ENCODE measurements around the gene RNF169.
"Not testable (repeated sequence)": the region's sequence is repeated elsewhere in the genome, so short reads cannot be mapped to it uniquely, and the experiment has no call there.

Gene RNF169

DNA sequence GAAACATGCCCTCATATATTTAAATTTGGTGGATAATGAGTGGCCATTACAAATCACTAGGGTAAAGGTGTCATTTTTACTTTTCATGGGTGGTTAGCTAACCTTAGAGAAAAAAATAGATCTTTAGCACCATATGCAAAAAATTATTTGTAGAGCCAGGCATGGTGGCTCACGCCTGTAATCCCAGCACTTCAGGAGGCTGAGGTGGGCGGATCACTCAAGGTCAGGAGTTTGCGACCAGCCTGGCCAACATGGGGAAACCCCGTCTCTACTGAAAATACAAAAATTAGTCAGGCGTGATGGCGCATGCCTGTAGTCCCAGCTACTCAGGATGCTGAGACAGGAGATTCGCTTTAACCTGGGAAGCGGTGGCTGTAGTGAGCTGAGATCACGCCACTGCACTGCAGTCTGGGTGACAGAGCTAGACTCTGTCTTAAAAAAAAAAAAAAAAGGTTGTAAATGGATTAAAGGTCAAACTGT lies 19.6 kb downstream of the RNF169 start:
- FAIRE-seq; DNase-seq (ENCODE audit: insufficient read length, low spot score): not testable (repeated sequence)

DNA sequence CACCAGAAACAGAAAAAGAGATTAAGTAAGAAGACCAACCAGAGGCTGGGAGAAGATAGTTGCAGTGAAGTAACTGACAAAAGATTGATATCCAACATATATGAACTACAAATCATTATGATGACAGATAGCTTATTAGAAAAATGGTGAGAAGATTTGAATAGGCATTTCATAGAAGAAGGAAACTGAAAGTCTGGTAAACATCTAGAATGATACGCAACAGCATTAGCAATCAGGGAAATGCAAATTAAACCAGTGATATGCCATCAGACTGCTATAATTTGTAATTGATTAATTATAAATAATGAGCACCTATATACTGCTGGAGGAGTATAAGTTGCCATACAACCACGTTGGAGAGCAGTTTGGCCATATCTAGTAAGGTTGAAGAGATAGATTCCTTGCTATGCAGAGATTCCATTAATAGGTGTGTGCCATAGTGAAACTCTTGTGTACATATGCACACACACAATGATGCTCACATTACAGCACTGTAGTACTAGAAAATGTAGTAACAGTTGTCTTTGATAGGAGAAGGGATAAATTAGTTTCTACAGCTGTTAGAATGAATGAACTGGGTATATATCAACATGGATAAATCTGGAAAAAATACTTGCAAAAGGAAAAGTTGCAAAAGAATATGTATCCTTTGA lies 20.5 kb downstream of the RNF169 start:
- DNase-seq (ENCODE audit: insufficient read length, low spot score) (no peak), FAIRE-seq (no peak)

DNA sequence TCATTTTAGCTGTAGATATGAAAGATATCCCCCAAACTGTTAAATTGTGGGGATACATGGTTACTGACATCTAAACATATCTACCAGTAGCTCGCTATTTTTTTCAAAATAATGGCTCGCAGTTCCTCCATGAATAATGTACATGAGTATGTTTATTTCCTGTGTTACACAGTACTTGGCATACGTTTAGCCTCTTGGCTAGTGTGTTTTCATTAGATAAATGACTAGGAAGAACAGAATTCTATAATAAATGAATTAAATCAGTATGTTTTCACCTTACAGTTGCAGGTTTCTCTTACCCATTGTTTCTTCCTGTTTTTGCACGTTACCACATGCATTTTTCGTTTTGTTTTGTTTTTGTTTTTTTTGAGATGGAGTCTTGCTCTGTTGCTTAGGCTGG lies 21.8 kb downstream of the RNF169 start:
- no peak for DNase-seq (ENCODE audit: insufficient read length, low spot score)
- FAIRE-seq: no peak

DNA sequence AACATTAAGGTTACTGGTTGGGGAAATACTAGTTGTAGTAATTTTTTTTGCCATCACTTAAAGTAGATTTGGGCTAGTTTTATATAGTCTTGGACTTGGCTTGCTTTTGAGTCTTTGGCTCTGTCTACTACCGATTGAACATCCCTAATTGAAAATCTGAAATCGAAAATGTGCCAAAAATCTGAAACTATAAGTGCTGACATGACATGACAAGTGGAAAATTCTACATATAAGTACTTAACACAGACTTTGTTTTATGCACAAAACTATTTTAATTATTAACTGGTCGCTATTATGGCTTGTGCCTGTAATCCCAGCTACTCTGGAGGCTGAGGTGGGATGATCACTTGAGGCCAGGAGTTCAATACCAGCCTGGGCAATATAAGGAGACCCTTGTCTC lies 22.5 kb downstream of the RNF169 start:
- DNase-seq (ENCODE audit: insufficient read length, low spot score) (no peak), FAIRE-seq (no peak)

DNA sequence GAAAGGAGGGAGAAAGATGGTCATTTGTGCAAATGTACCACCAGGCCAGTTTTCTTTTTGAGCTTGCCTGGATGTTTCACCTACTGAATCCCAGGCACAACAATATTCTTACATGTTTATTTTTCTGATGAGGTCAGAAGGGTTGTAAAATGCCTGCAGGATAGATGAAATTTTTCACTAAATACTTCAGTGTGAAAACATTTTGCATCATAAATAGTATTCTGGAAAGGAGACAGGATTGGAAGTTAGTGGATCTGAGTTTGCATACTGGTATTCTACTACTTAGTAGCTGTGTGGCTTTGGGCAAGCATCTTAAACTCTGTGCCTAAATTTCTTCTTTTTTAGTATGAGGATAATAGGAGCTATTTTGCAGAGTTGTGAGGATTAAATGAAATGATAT lies 24.8 kb downstream of the RNF169 start:
- no peak for FAIRE-seq
- no peak for DNase-seq (ENCODE audit: insufficient read length, low spot score)

DNA sequence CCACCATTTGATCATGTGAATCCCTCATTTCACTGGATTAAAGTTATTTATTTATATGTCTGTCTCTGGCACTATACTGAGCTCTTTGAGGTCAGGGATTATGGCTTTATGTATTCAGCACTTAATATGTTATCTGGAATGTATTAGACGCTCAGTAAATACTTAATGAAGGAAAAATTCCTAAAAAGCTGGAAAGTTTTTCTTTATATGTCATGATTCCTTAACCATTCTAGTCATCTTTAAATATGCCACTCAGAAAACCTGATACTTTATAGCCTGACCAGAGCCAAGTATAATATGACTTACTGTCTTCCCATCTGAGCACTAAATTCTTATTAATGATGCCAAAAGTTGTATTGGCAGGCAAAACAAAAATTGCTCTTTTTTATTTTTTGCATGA lies 27.1 kb downstream of the RNF169 start:
- DNase-seq (ENCODE audit: insufficient read length, low spot score) (no peak), FAIRE-seq (no peak)

DNA sequence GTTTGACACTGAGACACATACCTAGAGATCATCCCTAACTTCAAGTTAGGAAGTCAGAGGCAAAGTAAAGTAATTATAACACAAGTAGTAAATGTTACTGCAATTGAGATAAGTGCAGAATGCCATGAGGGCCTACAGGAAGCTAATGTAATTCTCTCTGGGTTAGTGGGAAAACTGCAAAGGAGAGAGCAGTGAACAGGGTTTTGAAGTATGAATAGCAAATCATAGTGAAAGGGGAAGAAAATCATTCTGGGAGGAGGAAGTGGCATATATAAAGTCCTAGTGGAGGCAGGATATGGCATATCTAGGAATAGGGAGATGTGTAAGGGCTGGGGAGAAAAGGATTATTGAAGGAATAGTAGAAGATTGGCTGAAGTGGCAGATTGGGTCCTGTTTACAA lies 27.9 kb downstream of the RNF169 start:
- no peak for FAIRE-seq
- DNase-seq (ENCODE audit: insufficient read length, low spot score): no peak

DNA sequence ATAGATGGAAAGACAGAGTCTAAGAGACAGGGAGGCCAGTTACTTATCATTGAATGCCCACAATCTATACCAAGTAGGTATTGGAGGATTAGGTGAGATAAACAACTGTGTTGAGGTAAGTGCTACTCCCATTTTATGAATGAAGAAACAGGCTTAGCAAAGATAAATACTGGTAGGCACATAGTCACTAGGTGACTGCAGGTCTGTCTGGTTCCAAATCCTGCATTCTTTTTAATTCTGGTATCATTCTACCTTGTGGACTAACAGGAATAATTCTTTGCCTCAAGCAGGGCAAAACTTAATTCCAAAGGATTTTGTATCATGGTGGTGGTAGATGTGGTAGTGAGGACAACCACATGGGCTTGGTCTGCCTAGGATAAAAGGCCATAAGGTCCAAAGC lies 28.4 kb downstream of the RNF169 start:
- FAIRE-seq (no peak), DNase-seq (ENCODE audit: insufficient read length, low spot score) (no peak)

DNA sequence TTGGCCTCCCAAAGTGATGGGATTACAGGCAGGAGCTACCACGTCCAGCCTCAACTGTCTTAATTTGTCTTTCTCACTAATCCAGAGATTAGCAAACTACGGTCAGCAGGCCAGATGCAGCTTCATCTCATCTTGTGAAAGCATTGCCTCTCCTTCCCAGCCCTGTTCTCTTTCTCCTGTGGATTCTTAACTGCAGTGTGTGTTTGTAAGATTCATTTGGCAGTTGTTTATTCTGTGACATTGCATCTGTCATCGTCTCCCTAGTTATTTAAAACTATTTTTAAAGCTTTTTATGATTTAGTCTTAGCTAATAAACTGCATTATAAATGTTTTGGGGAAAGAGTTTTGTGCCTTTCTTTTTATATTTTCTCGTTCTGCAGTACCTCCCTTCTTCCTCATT lies 29.2 kb downstream of the RNF169 start:
- DNase-seq (ENCODE audit: insufficient read length, low spot score): no peak
- no peak for FAIRE-seq

DNA sequence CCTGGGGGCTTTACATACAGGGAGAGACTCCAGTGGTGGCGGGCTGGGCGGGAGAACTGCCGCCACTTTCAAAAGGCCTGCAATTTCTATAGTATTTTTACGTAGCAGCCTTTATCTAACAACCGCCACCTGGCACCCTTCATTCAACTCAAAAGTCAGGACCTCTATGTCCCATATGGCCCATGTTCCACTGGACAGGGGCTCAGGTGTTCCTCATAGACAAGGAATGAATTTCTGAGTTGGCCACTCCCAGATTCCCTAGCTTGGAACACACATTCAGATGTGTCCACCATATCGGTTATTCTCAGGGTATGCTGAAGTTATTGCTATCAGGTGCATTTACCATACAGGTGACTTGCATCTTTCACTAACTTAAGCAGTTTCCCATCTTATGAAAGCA lies 29.9 kb downstream of the RNF169 start:
- DNase-seq (ENCODE audit: insufficient read length, low spot score): no peak
- FAIRE-seq: no peak

DNA sequence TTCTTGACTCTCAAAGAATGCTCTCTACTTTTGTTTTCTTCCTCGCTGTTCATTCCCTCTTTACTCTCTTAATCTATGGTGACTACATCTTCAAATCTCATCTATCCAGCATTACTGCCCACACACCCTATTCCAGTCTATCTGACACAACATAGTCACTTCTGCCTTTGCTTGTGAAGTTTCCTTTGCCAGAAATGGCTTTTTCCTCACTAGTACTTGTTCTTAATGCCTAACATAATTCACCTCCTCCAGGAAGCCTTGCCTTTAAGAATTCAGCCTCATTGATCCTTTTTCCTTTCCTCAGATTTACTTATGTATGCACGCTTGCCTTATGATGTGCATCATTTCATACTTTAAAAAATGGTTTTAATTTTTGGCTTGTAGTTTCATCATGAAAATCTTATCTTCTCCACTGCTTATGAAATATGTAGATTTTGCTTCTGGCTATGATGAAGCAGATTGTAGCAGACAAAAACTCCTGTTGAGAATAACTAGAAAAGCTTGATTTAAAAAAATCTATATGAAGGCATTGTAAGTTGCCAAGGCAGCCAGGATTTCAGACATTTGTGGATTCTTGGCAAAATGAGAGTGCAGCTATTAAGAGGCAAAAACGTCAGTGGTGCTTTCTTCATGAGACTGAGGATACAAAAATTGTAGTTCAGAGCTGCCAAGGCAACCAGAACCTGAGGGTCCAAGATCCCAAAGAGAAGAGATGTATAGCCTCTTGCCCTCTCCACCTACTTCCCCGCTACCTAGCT lies 31.8 kb downstream of the RNF169 start:
- DNase-seq (ENCODE audit: insufficient read length, low spot score) (no peak), FAIRE-seq (no peak)

DNA sequence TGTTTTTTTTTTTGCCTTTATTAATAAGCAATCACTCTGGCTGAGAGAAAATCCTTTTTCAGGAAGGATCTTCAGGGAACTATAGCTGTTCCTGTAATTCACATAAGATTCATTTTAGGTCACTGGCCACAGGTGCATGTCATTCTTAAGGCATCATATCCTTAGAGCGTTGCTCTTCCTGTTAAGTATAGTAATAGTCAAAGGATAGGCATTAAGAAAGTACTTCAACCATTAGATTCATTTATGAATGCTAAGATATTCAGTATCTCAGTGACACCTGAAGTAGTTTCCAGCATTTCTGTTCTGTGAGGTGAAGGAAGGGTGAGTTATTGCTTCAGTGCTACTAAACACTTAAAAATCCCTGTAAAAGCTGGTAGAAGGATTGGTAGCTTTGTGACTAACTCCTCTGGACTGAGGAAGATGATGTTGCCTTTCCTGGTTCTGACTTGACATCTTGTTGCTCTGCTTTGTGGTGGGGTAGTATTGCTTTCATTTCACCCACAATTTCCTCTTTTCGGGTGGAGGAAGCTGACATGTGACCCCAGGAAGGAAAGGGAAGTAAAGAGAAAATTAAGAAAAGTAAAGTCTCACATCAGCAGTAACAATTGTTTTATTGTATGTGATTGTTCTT lies 34.7 kb downstream of the RNF169 start:
- FAIRE-seq: peak; percentile 75
- peak; percentile 41 for DNase-seq (ENCODE audit: insufficient read length, low spot score)

DNA sequence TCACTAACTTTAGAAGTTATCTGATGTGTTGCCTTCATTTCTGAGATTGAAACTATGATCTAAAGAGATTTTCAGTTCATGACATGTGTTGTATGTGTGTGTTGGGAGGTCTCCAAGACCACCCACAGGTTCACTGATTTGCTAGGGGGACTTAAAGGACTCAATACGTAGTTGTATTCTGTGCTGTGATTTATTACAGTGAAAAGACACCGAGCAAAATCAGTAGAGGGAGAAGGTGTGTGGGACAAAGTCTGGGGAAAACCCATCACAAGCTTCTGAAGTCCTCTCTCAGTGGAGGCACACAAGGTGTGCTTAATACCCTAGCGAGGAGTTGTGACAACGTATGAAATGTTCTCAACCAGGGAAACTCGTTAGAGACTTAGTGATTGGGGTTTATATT lies 35.6 kb downstream of the RNF169 start:
- DNase-seq (ENCODE audit: insufficient read length, low spot score): no peak
- no peak for FAIRE-seq

DNA sequence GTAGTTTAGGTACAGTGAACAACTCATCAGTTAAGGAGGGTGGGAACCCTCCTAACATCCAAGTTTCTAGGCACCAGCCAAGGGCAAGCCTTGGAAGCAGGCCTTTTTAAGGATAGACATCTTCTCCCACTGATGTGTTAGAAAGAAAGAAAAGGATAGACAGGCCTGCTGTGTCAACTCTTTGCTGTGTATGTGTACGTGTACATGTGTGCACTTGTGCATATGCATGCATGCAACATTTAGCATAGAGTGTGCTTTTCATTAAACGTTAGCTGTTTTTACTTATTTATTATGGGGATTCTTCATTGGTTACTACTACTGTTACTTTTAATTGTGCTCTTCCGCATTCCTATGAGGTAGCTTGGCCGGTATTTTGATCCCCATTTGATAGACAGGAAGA lies 36.1 kb downstream of the RNF169 start:
- DNase-seq (ENCODE audit: insufficient read length, low spot score) (no peak), FAIRE-seq (no peak)

DNA sequence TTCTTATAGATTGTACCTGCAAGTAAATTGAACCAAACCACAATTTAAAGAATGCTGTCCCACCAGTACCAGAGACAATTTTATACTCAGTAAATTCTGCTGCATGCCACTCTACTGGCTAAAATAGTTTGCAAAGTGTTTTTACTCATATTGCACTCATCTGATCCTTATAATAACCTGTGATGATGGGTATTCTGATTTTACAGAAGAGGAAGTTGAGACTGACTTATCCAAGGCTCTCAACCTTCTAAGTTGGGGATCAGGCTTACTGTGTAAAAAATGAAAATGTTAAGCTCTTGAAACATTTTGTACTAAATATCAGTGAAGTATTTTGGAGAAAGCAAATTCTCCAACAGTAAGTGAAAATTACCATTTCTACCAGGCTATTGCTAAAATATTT lies 37.9 kb downstream of the RNF169 start:
- FAIRE-seq (no peak), DNase-seq (ENCODE audit: insufficient read length, low spot score) (no peak)

DNA sequence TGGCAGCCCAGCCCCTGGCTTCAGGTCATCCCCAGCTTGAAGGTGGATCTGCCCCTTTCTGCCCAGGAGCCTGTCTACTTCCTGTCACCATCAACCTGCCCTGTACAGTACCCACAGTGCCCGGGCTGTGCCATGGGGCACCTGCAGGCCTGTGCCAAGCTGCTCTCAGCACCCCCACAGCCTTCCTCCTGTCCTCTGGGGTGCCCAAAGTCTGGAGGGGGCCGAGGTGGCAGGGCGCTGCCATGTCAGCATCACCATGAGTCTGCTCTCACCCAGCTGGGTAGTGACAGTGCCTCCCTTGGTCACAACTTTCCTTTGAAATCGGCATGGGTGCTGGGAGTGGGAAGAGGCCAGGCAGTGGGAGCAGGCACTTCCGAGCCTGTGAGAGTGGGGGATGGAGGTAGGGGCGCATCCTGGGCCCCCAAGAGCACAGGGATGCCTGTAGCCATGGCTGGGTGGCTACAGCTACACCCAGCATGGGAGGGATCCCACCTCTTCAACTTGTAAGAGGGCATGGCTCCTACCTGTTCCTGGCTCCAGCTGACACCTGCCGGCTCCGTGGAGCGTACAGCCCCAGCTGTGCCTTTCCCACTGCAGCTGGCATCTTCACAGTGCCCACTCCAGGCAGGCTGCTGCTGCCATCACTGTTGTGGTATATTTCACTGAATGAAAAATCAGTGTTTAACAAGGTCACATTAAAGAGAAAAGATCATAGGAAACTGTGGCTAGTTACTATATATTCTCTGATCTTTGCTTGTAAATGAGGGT lies 42.9 kb downstream of the RNF169 start:
- FAIRE-seq (peak; percentile 28), DNase-seq (ENCODE audit: insufficient read length, low spot score) (no peak)

DNA sequence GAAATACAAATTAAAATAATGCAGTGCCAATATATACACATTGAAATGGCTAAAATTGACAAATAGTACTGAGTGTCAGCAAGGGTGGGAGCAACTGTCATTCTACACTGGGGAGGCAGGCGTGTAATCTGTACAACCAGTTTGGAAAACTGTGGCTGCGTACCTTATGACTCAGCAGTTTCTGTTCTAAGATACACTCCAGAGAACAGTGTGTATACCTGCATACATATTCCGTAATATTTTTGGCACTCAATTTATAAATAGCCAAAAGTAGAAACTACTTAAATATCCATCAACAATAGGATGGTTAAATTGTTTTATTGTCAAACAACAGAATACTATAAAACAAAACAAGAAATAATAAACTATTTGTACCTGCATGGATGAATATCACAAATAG lies 57.6 kb downstream of the RNF169 start:
- FAIRE-seq: no peak
- no peak for DNase-seq (ENCODE audit: insufficient read length, low spot score)

DNA sequence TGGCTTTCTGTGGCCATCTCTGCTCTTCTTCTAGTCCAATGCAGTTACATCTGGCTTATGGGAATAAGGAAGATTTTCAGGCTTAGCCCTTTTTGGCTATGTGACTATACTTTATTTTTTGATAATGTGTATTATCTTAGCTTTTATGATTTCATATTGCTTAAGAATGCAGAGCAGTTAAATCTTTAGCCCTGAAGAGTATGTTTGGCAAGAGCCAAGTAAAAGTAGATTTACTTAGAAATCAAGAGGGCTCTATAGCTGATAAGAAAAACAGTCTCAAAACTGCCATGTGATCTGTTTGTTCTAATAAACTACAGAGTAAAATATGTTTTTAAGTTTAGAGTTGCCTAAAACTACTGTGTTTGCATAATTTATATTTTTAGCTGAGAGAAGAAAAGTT lies 61.2 kb downstream of the RNF169 start:
- DNase-seq (ENCODE audit: insufficient read length, low spot score) (no peak), FAIRE-seq (no peak)

DNA sequence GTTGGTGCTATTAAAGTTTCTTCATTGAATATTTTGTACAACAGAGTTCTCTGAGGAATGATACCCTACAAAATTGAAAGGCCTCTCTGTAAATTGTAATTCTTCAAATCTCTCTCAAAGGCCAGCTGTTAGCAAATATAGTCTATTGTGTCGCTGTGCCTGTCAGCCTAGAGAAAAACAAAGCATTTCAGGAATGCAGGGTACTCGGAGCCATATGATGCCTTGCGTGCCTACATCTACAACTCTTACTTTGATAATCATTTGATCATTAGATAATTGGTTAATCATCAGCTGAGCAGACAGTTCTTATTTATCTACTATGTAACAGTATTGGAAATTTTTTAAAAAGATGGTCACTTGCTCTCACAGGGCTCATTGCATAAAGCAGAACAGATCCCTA lies 67.3 kb downstream of the RNF169 start:
- DNase-seq (ENCODE audit: insufficient read length, low spot score): no peak
- FAIRE-seq: peak; percentile 42

DNA sequence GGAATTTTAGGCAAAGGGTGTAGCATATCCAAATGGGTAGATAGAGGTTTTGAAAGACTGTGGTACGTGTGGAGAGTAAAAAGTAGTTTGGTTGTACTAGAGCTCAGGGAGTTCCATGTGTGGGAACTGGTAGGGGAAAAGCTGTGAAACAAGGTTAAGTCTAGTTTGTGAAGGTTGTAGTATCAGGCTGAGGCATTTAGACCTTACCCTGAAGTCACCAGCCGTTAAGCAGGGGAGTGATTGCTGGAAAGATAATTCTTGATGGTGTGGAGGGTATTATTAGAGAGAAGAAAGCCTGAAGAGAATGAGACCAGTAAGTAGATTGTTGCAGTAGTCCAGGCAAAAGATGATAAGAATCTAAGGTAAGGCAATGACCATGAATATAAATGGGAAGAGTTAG lies 68.0 kb downstream of the RNF169 start:
- FAIRE-seq (no peak), DNase-seq (ENCODE audit: insufficient read length, low spot score) (no peak)

DNA sequence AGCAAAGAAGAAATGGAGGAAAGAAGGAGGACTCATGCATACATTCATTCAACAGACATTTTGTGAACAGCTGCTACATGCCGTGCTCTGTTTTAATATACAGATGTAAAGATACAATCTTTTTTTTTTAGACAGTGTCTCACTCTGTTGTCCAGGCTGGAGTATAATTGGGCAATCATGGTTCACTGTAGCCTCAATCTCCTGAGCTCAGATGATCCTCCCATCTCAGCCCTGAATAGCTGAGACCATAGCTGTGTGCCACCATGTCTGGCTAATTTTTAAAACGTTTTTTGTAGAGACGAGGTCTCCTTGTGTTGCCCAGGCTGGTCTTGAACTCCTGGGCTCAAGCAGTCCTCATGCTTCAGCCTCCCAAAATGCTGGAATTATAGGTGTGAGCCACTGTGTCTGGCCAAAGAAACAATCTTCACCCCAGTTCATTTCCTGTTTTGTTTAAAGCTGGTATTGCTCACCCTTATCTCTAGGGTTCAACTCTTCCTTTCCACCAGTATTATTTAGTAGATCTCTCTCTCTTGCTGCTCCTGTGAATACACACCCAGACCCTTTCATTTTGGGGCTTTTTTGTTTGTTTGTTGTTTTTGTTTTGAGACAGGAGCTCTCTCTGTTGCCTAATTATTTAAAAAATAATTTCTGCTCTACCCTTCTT lies 69.8 kb downstream of the RNF169 start:
- FAIRE-seq (no peak), DNase-seq (ENCODE audit: insufficient read length, low spot score) (no peak)
